HG03103 (cell line): ENCODE data around the gene MAGEA2B.
"Not testable (repeated sequence)": the region's sequence is repeated elsewhere in the genome, so short reads cannot be mapped to it uniquely, and the experiment has no call there.

Source experiments
- ATAC-seq: cut with Tn5 transposase; IDR thresholded peaks from one replicate; pipeline ENCODE4 v1.9.1; 2021; ENCODE audit warnings: low read depth; ENCODE audit not compliant: unreplicated experiment

Gene MAGEA2B

DNA sequence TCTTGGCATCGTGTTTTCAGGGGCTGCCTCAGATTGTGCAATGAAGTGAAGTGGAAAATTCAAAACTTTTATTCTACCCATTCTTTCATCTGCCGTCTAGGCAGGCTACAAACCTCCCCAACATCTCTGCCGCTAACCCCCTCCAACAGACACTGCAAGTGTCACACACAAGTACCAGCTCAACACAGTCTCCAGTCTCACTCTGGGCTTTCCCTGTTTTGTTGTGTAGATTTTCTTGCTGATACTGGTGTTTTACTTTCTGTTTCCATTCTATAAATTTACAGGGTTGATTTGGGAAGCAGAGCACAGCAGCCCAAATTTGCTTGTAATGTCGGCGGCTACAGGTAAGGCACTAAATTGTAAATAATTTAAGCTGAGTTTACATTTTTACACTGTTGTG lies 40.4 kb downstream of the MAGEA2B start:
- not testable (repeated sequence) for ATAC-seq

DNA sequence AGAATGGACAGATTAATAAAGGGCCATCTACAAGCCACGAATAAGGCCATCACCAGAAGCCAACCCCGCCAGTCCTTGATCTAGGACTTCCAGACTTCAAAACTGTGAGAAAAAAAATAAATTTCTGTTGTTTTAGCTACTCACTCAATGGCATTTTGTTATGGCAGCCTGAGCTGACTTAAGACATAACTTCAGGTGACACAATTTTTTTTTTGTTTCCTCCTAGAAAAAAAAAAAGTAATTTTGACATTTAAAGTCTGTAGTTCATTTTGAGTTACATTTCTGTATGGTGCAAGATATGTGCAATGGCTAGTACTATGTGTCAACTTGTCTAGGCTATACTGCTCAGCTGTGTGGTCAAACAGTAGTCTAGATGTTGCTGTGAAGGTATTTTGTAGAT lies 44.5 kb downstream of the MAGEA2B start, which contains the start of gene CSAG3:
TSS of gene CSAG3 (plus strand) at position 301 of the 400 bp plus-strand sequence.
- ATAC-seq, result not testable (repeated sequence)

DNA sequence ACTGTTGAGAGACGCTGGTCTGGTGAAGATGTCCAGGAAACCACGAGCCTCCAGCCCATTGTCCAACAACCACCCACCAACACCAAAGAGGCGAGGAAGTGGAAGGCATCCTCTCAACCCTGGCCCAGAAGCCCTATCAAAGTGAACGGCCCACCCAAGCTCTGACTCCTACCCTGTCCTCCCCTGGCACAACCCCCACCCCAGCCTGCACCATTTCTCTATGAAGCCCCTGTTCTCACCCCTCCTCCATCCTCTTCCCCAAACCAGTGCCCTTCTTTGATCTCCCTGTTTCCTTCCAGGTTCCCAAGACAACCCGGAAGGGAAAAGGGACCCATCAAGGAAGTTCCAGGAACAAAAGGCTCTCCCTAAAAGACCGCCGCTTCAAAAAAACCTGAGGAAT lies 45.1 kb downstream of the MAGEA2B start:
- not testable (repeated sequence) for ATAC-seq

DNA sequence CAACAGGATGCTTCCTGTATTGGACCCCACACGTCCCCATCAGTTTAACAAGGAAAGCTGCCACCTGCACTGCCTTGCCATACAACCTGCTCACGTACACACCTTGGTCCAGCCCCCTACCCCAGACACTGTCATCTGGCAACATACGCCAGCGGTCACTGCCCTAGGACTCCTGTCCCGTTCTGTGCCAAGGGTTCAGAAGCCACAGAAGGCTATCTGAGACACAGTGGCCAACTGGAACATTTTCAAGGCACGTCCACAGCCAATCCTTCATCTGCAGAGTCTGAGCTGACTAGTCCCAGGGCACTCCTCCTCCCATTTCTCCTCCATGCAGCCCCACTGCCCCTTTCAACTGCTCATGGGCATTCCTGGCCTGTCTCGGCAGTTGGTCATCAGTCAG lies 47.2 kb downstream of the MAGEA2B start:
- ATAC-seq, result not testable (repeated sequence)

DNA sequence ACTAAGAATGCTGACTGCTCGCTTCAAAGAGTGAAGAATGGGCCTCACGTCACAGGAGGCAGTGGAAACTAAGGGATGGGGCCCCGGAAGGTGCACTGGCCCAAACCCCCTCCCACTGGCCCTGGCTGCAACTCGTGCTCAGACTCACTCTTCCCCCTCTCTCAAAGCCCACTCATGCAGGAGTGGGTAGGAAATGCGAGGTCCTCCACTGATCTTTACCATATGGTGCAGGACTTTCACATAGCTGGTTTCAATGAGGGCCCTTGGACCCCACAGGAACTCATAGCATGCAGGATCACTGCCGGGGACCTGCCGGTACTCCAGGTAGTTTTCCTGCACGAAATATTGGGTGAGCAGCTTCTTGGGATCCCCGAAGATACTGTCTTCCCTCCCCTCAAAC lies 52.1 kb downstream of the MAGEA2B start:
- not testable (repeated sequence) for ATAC-seq
